Measurements from ENCODE around the gene NOCT.
"Not testable (repeated sequence)": the region's sequence is repeated elsewhere in the genome, so short reads cannot be mapped to it uniquely, and the experiment has no call there.

NOCT gene

DNA sequence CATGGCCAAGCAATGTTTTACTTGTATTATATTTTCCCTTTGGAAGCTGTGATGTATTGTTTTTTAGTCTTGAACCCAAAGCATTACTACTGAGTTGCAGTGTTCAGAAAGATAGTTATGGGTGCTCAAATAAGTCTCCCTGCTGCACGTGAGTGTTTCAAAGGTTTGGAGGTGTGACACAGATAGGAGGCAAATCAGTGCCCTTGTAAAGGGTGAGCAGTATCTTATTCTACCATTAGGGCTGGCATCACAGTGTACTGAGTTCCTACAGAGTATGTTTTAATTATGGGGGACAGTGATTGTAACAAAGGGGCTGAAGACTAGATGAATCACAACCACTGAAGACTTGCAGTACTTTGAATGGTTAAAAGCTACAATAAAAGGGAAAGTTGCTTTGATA, 38.3 kb downstream of the NOCT start:
- DNase-seq = no peak

DNA sequence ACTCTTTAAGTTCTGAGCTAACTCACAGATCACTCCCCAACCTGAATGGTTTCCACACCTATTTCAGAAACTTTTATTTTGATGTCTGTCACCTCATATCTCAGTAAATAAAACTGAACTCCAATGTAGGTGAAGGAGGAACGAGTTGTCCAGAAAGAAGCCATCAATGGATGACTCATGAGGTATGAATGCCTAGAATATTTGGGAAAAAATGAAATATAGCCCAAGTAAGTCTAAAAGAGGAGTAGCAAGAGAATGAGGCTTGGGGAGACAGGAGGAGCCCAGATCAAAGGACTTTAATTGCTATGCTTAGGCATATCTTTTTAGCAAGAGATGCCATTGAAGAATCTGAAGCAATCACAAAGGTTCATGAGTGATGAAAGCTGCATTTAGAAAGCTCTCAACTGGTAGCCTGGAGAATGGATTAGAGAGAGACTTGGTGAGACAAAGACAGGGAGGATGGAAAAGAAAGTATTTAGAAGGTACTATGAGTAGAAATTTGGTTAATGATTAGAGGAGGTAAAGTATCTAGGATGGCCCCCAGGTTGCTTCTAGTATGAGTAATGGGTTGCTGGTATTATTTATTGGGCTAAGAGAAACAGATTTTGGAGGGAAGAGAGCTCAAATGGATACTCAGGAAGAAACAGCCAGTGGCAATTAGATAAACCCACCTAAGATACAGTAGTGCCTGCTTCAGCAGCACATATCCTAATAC, 39.4 kb downstream of the NOCT start:
- DNase-seq = no peak

DNA sequence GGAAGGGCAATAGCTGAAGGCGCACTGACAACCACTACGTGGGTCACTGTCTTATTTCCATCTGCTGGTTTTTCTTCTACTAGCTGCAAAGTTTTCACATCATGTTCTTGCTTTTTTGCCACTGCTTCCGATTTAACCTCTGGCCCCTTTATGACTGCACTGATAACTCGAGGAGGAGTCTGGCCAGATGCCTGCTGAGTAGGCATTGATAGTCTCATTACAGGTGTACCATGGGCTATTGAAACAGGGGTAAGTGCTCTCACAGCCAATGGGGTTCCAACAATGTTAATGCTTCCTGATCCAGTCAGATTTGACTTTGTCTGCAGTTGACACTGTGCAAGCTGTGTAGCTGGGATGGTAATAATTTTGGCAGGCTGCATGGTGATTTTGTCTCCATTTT, 43.4 kb downstream of the NOCT start:
- DNase-seq = not testable (repeated sequence)

DNA sequence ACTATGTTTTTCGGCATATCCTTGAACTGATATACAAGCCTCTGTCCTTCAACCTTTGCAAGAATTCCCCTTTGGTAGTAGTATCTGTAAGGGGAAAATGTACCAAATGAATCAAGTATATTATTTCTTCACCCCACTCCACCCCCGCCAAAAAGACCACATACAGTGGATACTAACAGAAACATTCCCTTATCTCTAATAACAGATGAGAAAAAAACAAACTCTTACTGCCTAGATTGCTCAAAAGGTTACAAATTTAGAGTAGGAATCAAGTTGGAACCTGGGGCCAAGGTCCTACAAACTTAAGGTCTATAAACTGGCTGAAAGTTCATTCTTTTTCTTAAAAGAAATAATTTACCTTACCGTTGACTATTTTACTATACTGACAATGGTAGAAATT, 45.0 kb downstream of the NOCT start:
- no peak for DNase-seq

DNA sequence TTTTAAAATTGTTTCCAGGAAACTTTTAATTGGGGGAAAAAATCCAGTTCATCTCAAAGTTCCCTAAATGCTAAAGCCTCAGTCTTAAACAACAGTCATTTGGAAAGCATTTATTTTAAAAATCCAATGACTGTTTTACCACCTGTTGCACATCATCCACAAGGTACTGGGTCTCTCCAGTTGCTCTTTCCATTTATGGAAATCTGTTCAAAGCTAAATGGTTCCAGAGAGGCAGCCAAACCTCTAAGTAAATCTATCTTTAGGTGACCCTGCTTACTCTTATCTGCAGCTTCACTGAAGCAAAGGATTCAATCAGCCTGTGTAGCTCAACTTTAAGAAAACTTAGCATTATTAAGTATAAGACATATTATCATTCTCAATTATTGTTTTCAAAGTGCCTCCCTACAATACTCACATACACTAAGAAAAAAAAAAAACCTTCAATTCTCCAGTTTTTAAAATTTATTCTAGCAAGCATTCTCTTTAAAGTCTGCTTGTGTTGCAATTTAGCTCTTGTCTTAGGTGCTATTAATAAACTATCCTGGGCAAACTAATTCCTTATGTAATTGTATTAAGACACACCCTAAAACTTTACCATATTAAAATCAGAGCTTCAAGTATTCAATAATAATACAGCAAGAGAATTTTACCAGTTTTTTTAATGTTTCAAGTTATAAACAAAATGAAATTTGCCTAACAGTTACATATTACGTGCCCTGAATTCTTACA, 60.6 kb downstream of the NOCT start:
- no peak for DNase-seq

DNA sequence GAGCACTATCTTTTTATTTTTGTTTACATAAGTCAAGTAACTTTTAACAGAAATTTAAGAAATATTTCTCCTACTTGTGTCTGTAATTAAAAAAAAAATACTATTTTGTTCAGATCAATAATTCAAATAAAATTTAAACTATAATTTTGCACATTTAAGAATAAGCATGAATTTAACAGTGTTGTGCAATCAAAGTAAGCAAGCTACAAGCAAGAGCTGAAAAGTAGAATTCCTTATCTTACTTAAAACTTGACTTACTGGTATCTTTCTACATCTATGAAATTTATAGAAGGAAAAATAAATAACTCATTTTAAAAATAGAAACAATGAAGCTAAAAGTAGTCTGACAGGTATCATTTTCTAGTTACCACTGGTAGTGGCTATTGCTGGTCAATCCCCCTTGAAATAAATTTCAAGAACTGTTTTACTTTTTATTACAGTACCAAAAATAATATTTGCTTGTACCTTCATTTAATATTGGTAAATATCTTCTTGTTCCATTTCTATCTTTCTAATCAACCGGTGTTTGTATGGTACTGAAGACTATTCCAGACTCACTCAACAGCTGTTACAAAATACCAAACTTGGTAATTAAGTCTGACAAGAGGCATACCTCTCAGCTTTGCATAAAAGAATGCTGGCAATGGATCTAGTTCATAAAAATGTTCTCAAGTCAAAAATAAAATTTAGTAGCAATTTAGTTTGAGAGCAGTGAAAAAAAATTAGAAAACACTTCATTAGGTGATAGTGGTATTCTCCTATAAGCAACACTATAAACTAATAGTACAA, 62.2 kb downstream of the NOCT start:
- no peak for DNase-seq

DNA sequence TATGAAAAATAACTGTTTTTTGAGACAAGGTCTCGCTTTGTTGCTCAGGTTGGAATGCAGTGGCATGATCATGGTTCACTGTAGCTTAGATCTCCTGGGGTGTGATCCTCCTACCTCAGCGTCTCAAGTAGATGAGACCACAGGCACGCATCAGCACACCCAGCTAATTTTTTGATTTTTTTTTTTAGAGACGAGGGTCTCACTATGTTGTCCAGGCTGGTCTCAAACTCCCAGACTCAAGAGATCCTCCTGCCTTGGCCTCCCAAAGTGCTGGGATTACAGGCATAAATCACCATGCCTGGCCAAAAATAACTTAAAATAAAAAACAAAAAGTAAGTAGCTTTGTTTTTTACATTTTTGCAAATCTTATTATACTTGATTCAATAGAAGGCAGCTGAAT, 63.3 kb downstream of the NOCT start:
- no peak for DNase-seq

DNA sequence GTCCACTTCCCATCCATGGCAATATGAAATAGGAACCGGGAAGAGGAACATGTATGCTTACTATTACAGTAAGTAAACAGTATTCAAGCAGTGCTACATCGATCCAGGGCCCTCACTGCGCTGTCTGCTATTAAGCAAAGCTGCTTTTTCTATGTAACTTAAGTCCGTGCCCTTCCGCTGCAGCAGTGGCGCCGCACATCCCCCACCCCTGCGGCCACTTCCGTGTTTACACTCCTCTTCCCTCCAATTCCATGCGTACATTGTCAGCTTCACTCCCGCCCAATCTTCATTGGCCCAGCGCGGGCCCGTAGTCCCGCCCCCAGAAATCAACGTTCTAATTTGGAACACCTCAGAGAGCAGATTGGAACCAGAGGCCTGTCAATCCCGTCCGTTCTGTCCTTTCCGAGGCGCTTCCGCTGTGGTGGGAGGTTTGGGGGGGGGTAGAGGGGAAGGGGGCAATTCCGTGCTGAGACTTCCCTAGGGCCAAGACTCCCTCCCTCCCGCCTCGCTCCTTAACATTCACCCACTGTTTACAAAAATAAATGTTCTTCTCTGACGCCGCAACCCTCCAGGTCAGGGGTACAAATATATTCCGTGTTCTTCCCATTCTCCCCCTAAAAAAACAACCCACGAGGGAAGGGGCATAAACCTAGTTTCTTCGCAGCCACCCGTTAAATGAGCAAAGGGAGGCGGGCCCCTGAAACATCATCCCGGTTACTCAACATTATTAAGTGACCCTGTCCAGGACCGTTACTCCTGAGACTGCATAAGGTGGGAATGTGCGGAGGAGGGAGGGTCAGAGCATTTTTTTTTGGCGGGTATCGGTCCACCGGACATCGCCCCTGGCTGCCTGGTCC, 67.4 kb downstream of the NOCT start:
- peak; percentile 96 to 98 for DNase-seq

DNA sequence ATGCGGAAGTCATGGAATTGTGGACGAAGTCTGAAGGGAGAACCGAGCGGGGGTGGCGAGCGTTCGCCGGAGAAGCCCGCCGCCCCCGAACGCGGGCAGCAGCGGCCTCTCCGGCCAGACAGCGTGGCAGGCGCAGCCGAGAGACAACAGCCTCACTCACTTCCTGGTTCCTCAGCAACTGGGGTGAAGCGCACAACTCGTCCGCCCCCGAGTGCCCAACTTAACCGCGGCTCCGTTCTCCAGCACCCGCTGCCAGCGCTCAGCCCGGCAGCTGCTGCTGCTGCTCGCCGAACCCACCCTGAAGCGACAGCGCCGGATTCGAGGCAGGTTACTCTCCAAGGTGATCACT, 68.0 kb downstream of the NOCT start:
- peak; percentile 8 to 49 for DNase-seq

DNA sequence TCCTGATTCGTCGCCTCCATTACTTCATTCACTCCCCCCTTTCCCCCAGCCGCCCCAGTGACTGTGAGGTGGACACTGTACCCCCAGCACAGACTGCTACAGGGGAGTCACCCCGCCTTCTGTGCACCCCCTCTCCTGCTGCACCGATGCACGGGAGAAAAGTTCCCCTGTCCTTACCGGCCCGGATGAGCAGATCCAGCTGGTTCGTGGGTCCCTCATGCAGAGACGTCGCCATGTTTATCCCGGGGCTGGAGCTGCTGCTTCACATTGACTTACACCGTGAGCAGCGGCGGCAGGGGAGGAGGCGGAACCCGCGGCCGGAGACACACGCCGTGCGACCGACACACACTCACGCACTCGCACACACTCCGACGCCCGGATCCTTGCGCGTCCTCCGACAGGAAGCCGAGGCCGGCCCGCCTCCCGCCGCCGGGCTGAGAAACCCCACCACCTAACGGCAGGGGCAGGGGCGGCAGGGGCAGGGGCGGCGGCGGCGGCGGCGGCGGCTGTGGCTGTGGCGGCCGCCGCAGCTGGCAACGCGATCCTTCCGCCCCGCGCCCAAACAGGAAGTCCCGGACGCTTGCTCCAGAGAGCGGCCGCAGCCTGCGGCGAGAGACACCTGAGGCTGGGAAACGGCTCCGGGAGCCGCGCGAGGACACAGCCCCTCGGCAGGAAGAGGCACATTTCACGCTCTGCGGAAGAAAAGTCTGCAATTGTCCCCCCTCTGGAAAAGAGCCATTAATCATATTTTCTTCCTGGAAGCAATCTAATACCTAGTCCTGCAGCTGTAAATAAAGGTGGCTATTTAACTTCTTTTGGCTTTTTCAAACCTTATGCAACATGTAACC, 68.6 kb downstream of the NOCT start:
- DNase-seq = peak; percentile 58 to 92

DNA sequence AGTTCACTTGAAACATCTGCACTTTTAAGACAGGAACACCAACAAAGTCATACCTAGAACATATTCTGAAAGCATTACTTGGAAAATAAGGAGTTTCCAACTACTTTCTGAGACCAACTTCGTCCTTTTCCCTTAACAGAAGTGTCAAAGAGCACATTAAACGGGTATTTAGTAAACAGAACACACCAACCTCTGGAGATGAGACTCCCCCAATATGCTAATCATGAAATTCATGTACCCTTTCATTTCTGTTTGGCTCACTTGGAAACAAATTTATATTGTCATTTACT, 69.2 kb downstream of the NOCT start:
- no peak for DNase-seq

DNA sequence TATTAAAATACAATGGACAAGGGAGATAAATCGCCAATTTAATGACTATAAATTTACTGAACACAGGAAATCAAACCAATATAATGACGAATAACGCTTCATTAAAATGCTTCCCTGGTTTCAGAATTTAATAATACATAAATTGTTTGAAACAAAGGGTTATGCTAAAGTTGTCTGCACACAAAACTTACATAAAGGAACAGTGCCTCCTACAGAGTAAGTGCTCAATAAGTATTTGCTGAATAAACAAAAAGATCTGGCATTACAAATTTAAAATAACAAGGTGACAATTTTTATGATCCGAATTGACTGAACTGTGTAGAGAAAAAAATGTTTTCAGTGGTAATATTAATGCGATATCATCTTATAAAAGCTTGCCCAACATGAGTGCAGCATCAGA, 69.6 kb downstream of the NOCT start:
- no peak for DNase-seq

DNA sequence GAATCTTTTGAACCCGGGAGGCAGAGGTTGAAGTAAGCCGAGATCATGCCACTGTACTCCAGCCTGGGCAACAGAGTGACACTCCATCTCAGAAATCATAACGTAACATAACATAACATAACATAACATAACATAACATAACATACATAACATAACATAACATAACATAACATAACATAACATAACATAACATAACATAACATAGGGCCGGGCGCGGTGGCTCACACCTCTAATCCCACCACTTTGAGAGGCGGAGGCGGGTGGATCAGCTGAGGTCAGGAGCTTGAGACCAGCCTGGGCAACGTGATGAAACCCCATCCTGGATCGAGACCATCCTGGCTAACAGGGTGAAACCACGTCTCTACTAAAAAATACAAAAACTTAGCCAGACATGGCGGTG, 76.7 kb downstream of the NOCT start:
- no peak for DNase-seq
